Measurements from ENCODE around the gene MARCO.
"Not testable (repeated sequence)": the region's sequence is repeated elsewhere in the genome, so short reads cannot be mapped to it uniquely, and the experiment has no call there.

MARCO gene

DNA sequence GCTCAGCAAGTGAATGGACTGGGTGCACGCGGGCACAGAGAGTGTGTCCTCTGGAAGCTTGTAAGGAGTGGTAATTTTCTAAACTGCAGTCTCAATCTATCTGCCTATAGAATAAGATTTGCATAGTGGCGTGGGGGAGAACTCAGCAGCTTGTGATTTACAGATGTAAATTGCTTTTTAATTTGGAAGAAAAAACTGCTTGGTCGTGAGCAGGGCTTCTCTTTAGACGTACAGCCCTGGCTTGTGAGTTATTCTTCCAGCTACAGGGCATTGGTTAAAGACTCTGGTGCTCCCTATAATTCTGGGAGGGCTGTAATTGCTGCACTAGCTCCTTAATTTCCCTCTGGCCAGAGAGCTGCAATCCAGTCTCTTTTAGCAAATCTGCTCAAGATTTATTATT lies 84.9 kb downstream of the MARCO start:
- in situ Hi-C loops (cut with MboI; ENCODE audit: low sequenced_read_pairs) = no loop called here

DNA sequence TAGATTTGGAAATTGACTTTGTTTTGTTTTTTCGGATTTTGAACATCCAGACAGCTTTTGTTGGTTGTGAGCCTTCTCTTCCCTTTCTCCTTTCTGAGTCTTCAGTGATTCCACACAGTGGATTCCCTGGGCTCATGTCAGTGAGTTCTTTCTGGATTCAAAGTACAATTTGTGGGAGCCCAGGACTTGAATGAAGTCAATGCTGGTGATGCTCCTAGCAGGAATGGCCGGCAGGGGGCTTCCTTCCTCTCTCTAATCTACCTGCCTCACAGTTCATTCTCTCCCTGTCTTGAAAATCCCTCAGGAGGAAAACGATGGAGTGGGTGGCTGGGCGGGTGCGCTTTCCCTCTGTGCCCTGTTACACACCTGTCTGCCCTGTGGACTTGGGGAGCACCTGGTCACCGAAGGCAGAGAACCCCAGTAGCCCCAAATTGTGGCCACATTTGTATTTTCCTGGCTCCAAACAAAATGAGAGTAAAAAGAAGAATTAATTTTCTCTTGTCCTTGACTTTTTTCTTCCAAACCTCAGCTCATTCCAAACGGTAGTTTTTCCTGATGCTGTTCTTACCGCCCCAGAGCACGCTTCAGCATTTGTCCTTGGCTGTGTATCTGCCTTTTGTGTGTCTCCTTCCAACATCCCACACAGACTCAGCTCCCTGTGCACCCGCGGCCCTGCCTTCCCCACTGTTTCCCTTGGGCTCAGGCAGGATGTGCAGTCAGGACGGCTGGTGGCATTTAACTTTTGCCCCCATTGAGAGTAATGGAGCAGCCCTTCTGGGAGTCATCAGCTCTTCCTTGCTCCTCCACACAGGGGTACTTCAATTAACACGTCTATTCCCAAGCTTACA lies 86.6 kb downstream of the MARCO start:
- in situ Hi-C loops (cut with MboI; ENCODE audit: low sequenced_read_pairs) = no loop called here

DNA sequence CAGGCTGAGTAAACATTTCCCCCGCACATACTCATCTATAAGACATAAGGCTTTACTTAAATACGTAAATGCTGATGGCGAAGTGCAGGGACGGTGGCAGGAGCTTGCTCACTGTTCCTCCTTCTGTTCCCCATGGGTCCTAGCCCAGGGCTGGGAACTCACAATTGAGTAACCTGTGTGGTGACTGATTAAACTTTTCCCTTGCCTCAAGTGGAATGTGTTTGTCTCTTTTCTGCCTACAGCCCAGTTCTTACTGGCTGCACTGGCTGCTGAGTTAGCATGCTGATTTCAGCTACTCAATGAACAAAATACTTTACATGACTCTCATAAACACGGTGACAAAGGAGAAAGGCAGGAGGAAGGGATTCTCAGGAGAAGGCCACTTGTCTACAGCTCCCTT lies 87.3 kb downstream of the MARCO start:
- in situ Hi-C loops (cut with MboI; ENCODE audit: low sequenced_read_pairs) = no loop called here

DNA sequence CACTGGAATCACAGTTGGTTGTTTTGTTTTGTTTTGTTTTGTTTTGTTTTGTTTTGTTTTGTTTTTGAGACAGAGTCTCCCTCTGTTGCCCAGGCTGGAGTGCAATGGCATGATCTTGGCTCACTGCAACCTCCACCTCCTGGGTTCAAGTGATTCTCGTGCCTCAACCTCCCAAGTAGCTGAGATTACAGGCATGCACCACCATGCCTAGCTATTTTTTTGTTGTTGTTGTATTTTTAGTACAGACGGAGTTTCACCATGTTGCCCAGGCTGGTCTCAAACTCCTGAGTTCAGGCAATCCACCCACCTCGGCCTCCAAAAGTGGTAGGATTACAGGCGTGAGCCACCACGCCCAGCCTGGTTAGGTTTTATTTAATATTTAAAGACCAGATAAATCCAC lies 95.9 kb downstream of the MARCO start:
- in situ Hi-C loops (cut with MboI; ENCODE audit: low sequenced_read_pairs) = not testable (repeated sequence)

DNA sequence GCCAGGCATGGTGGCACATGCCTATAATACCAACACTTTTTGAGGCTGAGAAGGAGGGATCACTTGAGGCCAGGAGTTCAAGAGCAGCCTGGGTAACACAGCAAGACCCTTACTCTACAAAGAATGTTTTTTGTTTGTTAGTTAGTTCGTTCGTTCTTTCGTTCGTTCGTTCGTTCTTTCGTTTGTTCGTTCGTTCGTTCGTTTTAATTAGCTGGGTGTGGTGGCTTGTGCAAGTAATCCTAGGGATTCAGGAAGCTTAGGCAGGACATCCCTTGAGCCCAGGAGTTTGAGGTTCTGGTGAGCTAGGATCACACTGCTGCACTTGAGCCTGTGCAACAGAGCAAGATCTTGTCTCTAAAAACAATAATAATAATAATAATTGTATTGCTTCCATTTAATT lies 98.7 kb downstream of the MARCO start:
- in situ Hi-C loops (cut with MboI; ENCODE audit: low sequenced_read_pairs) = no loop called here

Data from HL-60/S4 (cell line).